GM21717 (cell line): Measurements from ENCODE around the gene LRRC72.
A peak's percentile ranks its signal among the peaks of the same experiment; 100 is the strongest.
"Not testable (repeated sequence)": the region's sequence is repeated elsewhere in the genome, so short reads cannot be mapped to it uniquely, and the experiment has no call there.

Experiments used
- ATAC-seq: cut with Tn5 transposase; IDR thresholded peaks from one replicate; pipeline ENCODE4 v1.9.1; 2021; ENCODE audit warnings: mild to moderate bottlenecking, moderate library complexity; ENCODE audit not compliant: unreplicated experiment

The LRRC72 gene

GRCh38 chr7:16564909-16565426 lies 38.3 kb downstream of the LRRC72 start:
- peak; percentile 68 for ATAC-seq

GRCh38 chr7:16571941-16572340 lies 45.3 kb downstream of the LRRC72 start:
- ATAC-seq: no peak

GRCh38 chr7:16579216-16579615 lies 52.6 kb downstream of the LRRC72 start:
- no peak for ATAC-seq

- no peak for ATAC-seq
These were observed 54.7 kb downstream of the LRRC72 start for GRCh38 chr7:16581286-16581685.

GRCh38 chr7:16583834-16584233 lies 57.2 kb downstream of the LRRC72 start:
- no peak for ATAC-seq

- no peak for ATAC-seq
These were observed 58.9 kb downstream of the LRRC72 start for GRCh38 chr7:16585540-16585939.

GRCh38 chr7:16586081-16586874 lies 59.7 kb downstream of the LRRC72 start:
- no peak for ATAC-seq

GRCh38 chr7:16587129-16587528 lies 60.5 kb downstream of the LRRC72 start:
- ATAC-seq: no peak

GRCh38 chr7:16587790-16588189 lies 61.2 kb downstream of the LRRC72 start:
- ATAC-seq: no peak

GRCh38 chr7:16589881-16590280 lies 63.3 kb downstream of the LRRC72 start:
- no peak for ATAC-seq

GRCh38 chr7:16590424-16590823 lies 63.8 kb downstream of the LRRC72 start:
- ATAC-seq: no peak

GRCh38 chr7:16592395-16592794 lies 65.8 kb downstream of the LRRC72 start:
- ATAC-seq: no peak

- ATAC-seq: no peak
These were observed 67.4 kb downstream of the LRRC72 start for GRCh38 chr7:16594061-16594460.

- no peak for ATAC-seq
These were observed 68.1 kb downstream of the LRRC72 start for GRCh38 chr7:16594676-16595075.

- ATAC-seq: not testable (repeated sequence)
These were observed 69.0 kb downstream of the LRRC72 start for GRCh38 chr7:16595596-16595995.

GRCh38 chr7:16598015-16598414 lies 71.4 kb downstream of the LRRC72 start:
- ATAC-seq: no peak

- no peak for ATAC-seq
These were observed 73.2 kb downstream of the LRRC72 start for GRCh38 chr7:16599860-16600259.

- ATAC-seq: no peak
These were observed 77.0 kb downstream of the LRRC72 start for GRCh38 chr7:16603633-16604032.

GRCh38 chr7:16604054-16604453 lies 77.4 kb downstream of the LRRC72 start:
- no peak for ATAC-seq

- no peak for ATAC-seq
These were observed 80.1 kb downstream of the LRRC72 start for GRCh38 chr7:16606704-16607103.

GRCh38 chr7:16609842-16610450 lies 83.3 kb downstream of the LRRC72 start:
- peak; percentile 82 for ATAC-seq

- ATAC-seq: no peak
These were observed 85.1 kb downstream of the LRRC72 start for GRCh38 chr7:16611711-16612110.
